GF-D8 (cell line): ENCODE results near the gene CCDC85B.

Experiments
- DNase-seq: peaks from one replicate; lab custom pipeline; 2025; lab: John Stamatoyannopoulos, UW

Gene CCDC85B

GRCh38 chr11:65857853-65858680 is 32.4 kb upstream of the CCDC85B start, which contains the start of gene CFL1:
TSS of gene CFL1 (minus strand) at chr11:65858180. CDS start at chr11:65858099, 81 bp downstream.
- peak; percentile 91 for DNase-seq

GRCh38 chr11:65858681-65859087 is 31.8 kb upstream of the CCDC85B start:
- DNase-seq: no peak

- DNase-seq: peak; percentile 97
These were observed 31.2 kb upstream of the CCDC85B start for GRCh38 chr11:65859095-65859811.

GRCh38 chr11:65859812-65860277 is 30.6 kb upstream of the CCDC85B start:
- DNase-seq: no peak

GRCh38 chr11:65860278-65861164 is 30.0 kb upstream of the CCDC85B start, which contains the start of gene MUS81:
TSS of gene MUS81 (plus strand) at chr11:65860433. CDS start at chr11:65860754, 321 bp downstream.
- DNase-seq: peak; percentile 93

- DNase-seq: no peak
These were observed 29.3 kb upstream of the CCDC85B start for GRCh38 chr11:65861165-65861505.

GRCh38 chr11:65861533-65862183 is 28.8 kb upstream of the CCDC85B start:
- DNase-seq: no peak

GRCh38 chr11:65862191-65862735 is 28.2 kb upstream of the CCDC85B start:
- DNase-seq: no peak

GRCh38 chr11:65862941-65863888 is 27.3 kb upstream of the CCDC85B start:
- no peak for DNase-seq

GRCh38 chr11:65863889-65864705 is 26.4 kb upstream of the CCDC85B start:
- DNase-seq: no peak

- DNase-seq: no peak
These were observed 25.6 kb upstream of the CCDC85B start for GRCh38 chr11:65864706-65865471.

- DNase-seq: no peak
These were observed 24.8 kb upstream of the CCDC85B start for GRCh38 chr11:65865550-65866172.

GRCh38 chr11:65866509-65867283 is 23.8 kb upstream of the CCDC85B start:
- DNase-seq: no peak

GRCh38 chr11:65867284-65868071 is 23.0 kb upstream of the CCDC85B start:
- no peak for DNase-seq

GRCh38 chr11:65868076-65868667 is 22.3 kb upstream of the CCDC85B start:
- no peak for DNase-seq

- DNase-seq: no peak
These were observed 21.6 kb upstream of the CCDC85B start for GRCh38 chr11:65868907-65869306.
